Thyroid gland (tissue), 4 donors: Measurements from ENCODE around the gene B3GNT4. TPM values are rescaled to one million over a fixed set of nuclear protein-coding genes. Genes with fewer than 3 reads are reported as not detected.
A peak's percentile ranks its signal among the peaks of the same experiment; 100 is the strongest.

ENCODE experiments used
- DNase-seq, 2 donors: peaks; one replicate each; pipeline ENCODE4 v3.0.0-alpha.2; 2019
- H3K27ac ChIP-seq, 3 donors: fragments of 200-600 bp; sonication (generic); 1 replicate in 2 of 3; 2 replicates in 1 of 3; pipeline ENCODE4 v1.5.1; 2016 to 2019; ENCODE audit warnings: mild to moderate bottlenecking in 1 of 3, moderate library complexity in 1 of 3
- H3K27me3 ChIP-seq: fragments of 200-600 bp; sonication (generic); one replicate; pipeline ENCODE4 v1.5.1; 2019
- H3K36me3 ChIP-seq, 2 donors: fragments of 200-600 bp; sonication (generic); one replicate each; pipeline ENCODE4 v1.5.1; 2016 to 2019
- H3K4me1 ChIP-seq, 2 donors: fragments of 200-600 bp; sonication (generic); one replicate each; pipeline ENCODE4 v1.5.1; 2017 to 2019
- H3K4me3 ChIP-seq, 3 donors: fragments of 200-600 bp; sonication (generic); replicated peaks in 1 of 3; 1 replicate in 2 of 3; 2 replicates in 1 of 3; pipeline ENCODE4 v1.5.1; 2016; ENCODE audit warnings: mild to moderate bottlenecking in 1 of 3
- H3K9me3 ChIP-seq: fragments of 200-600 bp; sonication (generic); one replicate; pipeline ENCODE4 v1.5.1; 2017
- POLR2A ChIP-seq, 2 donors: fragments of 450-650 bp; IDR thresholded peaks; one replicate each; pipeline ENCODE4 v1.6.1; 2017; ENCODE audit warnings: antibody characterized with exemption in 2 of 2, mild to moderate bottlenecking in 2 of 2, moderate library complexity in 1 of 2
- WGBS, 2 donors: methylation state at CpG; one replicate each; pipeline ENCODE4 v1.1.5; 2017; 5-methylcytosine and 5-hydroxymethylcytosine counted together
- intact Hi-C: fragments of 100-400 bp; cut with DNase I; formaldehyde crosslinking; loops from one replicate; pipeline ENCODE4 v1.15.1; 2023
- total RNA-seq, 4 donors: library from RNA; depleted of rRNA; stranded (reverse); fragments of >200 nt; gene quantifications; one replicate each; pipeline ENCODE4 v1.2.3, GENCODE V29; 2016
- TF ChIP-seq, protein P1 (sequence below), 6 experiments: fragments of 200-600 bp in 3 of 6; fragments of 450-650 bp in 3 of 6; sonication (generic) in 3 of 6; IDR thresholded peaks; one replicate each; pipeline ENCODE4 v1.5.1; 2016 to 2019; ENCODE audit warnings: antibody characterized with exemption in 6 of 6, mild to moderate bottlenecking in 2 of 6, inconsistent platforms in 1 of 6, moderate library complexity in 1 of 6

B3GNT4 gene
- under 1 TPM in 2 of 4 donors, not detected in 2; 0.11 to 0.13 TPM for total RNA-seq

GRCh38 chr12:122203301-122204166, at the start of gene B3GNT4:
Gene B3GNT4 (plus strand): TSS chr12:122203709. CDS start chr12:122204619, 910 bp downstream.
- Histone ChIP-seq H3K9me3 (no peaks in the 10 kb centered on the region), H3K4me3 (peak within 1 kb of the TSS; percentile 17 to 62 (median 51)), H3K27ac (no peak within 1 kb of the TSS), H3K4me1 (peaks cover 0 to 14% of the 10 kb centered on the region in 2 donors), H3K36me3 (peaks cover 15 to 17% of the 10 kb centered on the region in 2 donors), H3K27me3 (no peaks in the 10 kb centered on the region)
- intact Hi-C loops = no loop called here
- DNase-seq = peak; percentile 62 to 72
- TF ChIP-seq, protein P1, sequence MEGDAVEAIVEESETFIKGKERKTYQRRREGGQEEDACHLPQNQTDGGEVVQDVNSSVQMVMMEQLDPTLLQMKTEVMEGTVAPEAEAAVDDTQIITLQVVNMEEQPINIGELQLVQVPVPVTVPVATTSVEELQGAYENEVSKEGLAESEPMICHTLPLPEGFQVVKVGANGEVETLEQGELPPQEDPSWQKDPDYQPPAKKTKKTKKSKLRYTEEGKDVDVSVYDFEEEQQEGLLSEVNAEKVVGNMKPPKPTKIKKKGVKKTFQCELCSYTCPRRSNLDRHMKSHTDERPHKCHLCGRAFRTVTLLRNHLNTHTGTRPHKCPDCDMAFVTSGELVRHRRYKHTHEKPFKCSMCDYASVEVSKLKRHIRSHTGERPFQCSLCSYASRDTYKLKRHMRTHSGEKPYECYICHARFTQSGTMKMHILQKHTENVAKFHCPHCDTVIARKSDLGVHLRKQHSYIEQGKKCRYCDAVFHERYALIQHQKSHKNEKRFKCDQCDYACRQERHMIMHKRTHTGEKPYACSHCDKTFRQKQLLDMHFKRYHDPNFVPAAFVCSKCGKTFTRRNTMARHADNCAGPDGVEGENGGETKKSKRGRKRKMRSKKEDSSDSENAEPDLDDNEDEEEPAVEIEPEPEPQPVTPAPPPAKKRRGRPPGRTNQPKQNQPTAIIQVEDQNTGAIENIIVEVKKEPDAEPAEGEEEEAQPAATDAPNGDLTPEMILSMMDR (IDR thresholded peaks at IDR 0.05) = no peak
- no peak for TF ChIP-seq POLR2A (IDR thresholded peaks at IDR 0.05)
- WGBS, 2 donors = 0 to 1% methylated on average over 6 to 14 of the region's 104 CpGs

DNA sequence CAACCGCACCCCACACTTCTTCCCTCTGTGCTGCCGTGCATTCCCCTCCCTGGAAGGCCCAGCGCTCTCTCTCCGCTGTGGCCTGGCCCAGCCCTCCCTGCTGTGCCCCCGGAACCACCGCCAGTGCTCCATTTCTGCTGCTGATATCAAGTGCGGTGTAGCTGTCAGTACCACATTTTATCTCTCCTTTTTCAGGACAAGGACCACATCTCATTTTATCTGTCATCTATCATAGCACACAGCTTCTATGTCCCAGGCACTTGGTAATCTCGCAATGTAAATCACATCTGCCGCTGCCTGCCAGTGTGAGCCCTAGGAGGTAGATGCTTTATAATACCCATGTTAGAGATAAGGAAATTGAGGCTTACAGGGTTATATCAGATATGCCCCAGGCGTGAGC, 47.8 kb upstream of the B3GNT4 start:
- WGBS, 2 donors = 85 to 86% methylated on average over 10 of the region's 10 CpGs

DNA sequence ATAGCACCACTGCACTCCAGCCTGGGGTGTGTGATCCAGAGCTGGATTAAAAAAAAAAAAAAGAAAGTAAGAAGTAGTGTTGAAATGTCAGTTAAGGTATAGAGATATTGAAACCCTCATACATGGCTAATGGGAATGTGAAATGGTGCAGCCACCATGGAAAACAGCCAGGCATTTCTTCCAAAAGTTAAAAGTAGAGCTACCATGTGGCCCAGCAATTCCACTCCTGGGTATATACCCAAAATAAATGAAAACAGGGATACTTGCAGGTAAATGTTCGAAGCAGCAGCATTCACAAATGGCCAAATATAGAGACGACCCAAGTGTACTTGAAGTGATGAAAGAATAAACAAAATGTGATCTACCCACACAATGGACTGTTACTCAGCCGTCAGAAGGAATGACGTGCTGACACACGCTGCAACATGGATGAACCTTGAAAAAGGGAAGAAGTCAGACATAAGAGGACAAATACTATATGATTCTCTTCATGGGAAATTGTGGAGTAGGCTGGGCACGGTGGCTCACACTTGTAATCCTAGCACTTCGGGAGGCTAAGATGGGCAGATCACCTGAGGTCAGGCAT, 44.7 kb upstream of the B3GNT4 start:
- intact Hi-C loops = no loop called here
- no peak for DNase-seq
- Histone ChIP-seq H3K4me3 (no peak overlapping the region), H3K27me3 (no peaks in the 10 kb centered on the region), H3K27ac (no peak overlapping the region), H3K9me3 (no peaks in the 10 kb centered on the region), H3K4me1 (no peaks in the 10 kb centered on the region), H3K36me3 (no peaks in the 10 kb centered on the region)
- WGBS, 2 donors = 87 to 89% methylated on average over 7 of the region's 7 CpGs
- TF ChIP-seq, protein P1 (IDR thresholded peaks at IDR 0.05) = no peak
- TF ChIP-seq POLR2A (IDR thresholded peaks at IDR 0.05) = no peak

More for the DNA sequence above, 47.8 kb upstream of the B3GNT4 start:
- Histone ChIP-seq H3K27ac (no peak overlapping the region), H3K4me1 (no peaks in the 10 kb centered on the region), H3K9me3 (no peaks in the 10 kb centered on the region), H3K27me3 (no peaks in the 10 kb centered on the region), H3K4me3 (no peak overlapping the region), H3K36me3 (no peaks in the 10 kb centered on the region)
- TF ChIP-seq, protein P1 (IDR thresholded peaks at IDR 0.05) = no peak
- no peak for TF ChIP-seq POLR2A (IDR thresholded peaks at IDR 0.05)
- no peak for DNase-seq
- intact Hi-C loops = no loop called here

- no peak overlapping the region for H3K27ac ChIP-seq
- H3K4me1 ChIP-seq = no peaks in the 10 kb centered on the region
- no peak for DNase-seq
- intact Hi-C loops = no loop called here
- H3K9me3 ChIP-seq = no peaks in the 10 kb centered on the region
- WGBS, 2 donors = 66 to 78% methylated on average over 4 of the region's 4 CpGs
- no peaks in the 10 kb centered on the region for H3K36me3 ChIP-seq
- no peaks in the 10 kb centered on the region for H3K27me3 ChIP-seq
- TF ChIP-seq, protein P1 (IDR thresholded peaks at IDR 0.05) = no peak
- no peak for TF ChIP-seq POLR2A (IDR thresholded peaks at IDR 0.05)
- H3K4me3 ChIP-seq = no peak overlapping the region
Observed at GRCh38 chr12:122159882-122160281, 43.6 kb upstream of the B3GNT4 start.

- DNase-seq = no peak
- Histone ChIP-seq H3K4me3 (no peak overlapping the region), H3K27me3 (no peaks in the 10 kb centered on the region), H3K27ac (no peak overlapping the region), H3K36me3 (no peaks in the 10 kb centered on the region), H3K4me1 (no peaks in the 10 kb centered on the region), H3K9me3 (no peaks in the 10 kb centered on the region)
- intact Hi-C loops = no loop called here
- 84 to 87% methylated on average over 11 of the region's 11 CpGs for WGBS, 2 donors
- TF ChIP-seq POLR2A (IDR thresholded peaks at IDR 0.05) = no peak
- TF ChIP-seq, protein P1 (IDR thresholded peaks at IDR 0.05) = no peak
Observed at GRCh38 chr12:122160761-122161160, 42.7 kb upstream of the B3GNT4 start.
